Natural killer cell (primary cell): Measurements from ENCODE around the gene DOCK9. TPM values are rescaled to one million over a fixed set of nuclear protein-coding genes. Genes with fewer than 3 reads are reported as not detected.

Source experiments
- ATAC-seq, 3 donors: fragments of 150-1000 bp in 2 of 3; fragments of 200-7000 bp in 1 of 3; cut with Tn5 transposase; 1 replicate in 1 of 3; 2 replicates in 2 of 3; pipeline ENCODE4 v1.10.0; 2021; ENCODE audit warnings: mild to moderate bottlenecking in 2 of 3, moderate library complexity in 2 of 3
- DNase-seq, 2 donors: peaks; one replicate each; pipeline versions ENCODE4 v3.0.0 to v3.0.0-alpha.2; 2013 to 2021; ENCODE audit warnings: mixed read lengths in 1 of 2
- H3K27ac ChIP-seq: one replicate; pipeline ENCODE4 v1.5.1; 2013; ENCODE audit warnings: mild to moderate bottlenecking, low read length
- H3K27me3 ChIP-seq: one replicate; pipeline ENCODE4 v1.6.1; 2013; ENCODE audit warnings: low read length; ENCODE audit not compliant: control insufficient read depth, insufficient read depth
- H3K36me3 ChIP-seq: one replicate; pipeline ENCODE4 v1.6.1; 2013; ENCODE audit warnings: low read length; ENCODE audit not compliant: control insufficient read depth, insufficient read depth
- H3K4me1 ChIP-seq: one replicate; pipeline ENCODE4 v1.6.1; 2013; ENCODE audit warnings: low read length; ENCODE audit not compliant: control insufficient read depth, insufficient read depth
- H3K4me3 ChIP-seq: one replicate; pipeline ENCODE4 v1.5.1; 2013; ENCODE audit warnings: low read length
- H3K9me3 ChIP-seq: one replicate; pipeline ENCODE4 v1.6.1; 2013; ENCODE audit warnings: low read length; ENCODE audit not compliant: control insufficient read depth, insufficient read depth
- H3K27ac Mint-ChIP-seq, 2 donors: one replicate each; pipeline ENCODE4 v1.8.0; 2022; ENCODE audit warnings: mild to moderate bottlenecking in 2 of 2, mixed read lengths in 2 of 2, moderate library complexity in 1 of 2
- H3K27me3 Mint-ChIP-seq, 2 donors: one replicate each; pipeline ENCODE4 v1.8.0; 2022; ENCODE audit warnings: low read depth in 2 of 2, mixed read lengths in 2 of 2
- H3K36me3 Mint-ChIP-seq: one replicate; pipeline ENCODE4 v1.8.0; 2022; ENCODE audit warnings: mixed read lengths
- H3K4me1 Mint-ChIP-seq, 2 donors: one replicate each; pipeline ENCODE4 v1.8.0; 2022; ENCODE audit warnings: mixed read lengths in 2 of 2
- H3K4me3 Mint-ChIP-seq: one replicate; pipeline ENCODE4 v1.8.0; 2022; ENCODE audit warnings: mild to moderate bottlenecking, moderate library complexity, mixed read lengths
- H3K9me3 Mint-ChIP-seq, 2 donors: one replicate each; pipeline ENCODE4 v1.8.0; 2022; ENCODE audit warnings: mixed read lengths in 2 of 2
- WGBS: methylation state at CpG from one replicate; pipeline ENCODE4 v1.1.7; 2013; ENCODE audit warnings: missing lambda C conversion rate; ENCODE audit not compliant: insufficient coverage; 5-methylcytosine and 5-hydroxymethylcytosine counted together
- intact Hi-C: fragments of 100-400 bp; cut with micrococcal nuclease; formaldehyde crosslinking; loops from one replicate; pipeline ENCODE4 v1.14.2; 2022
- total RNA-seq, 4 donors: library from RNA; stranded (reverse); fragments of 120-200 nt in 1 of 4; gene quantifications; one replicate each; pipeline versions ENCODE4 v1.2.3 to v1.2.4, GENCODE V29; 2013 to 2022
- TF ChIP-seq, protein P1 (sequence below): fragments of 200-600 bp; IDR thresholded peaks from one replicate; pipeline ENCODE4 v1.8.0; 2022; ENCODE audit warnings: antibody characterized with exemption

Gene DOCK9
- total RNA-seq, 3 donors from 2014 or later (not counting 1 experiment from before 2014, with no cell fraction given), result 31.5 to 42.5 (median 40.9) TPM

- intact Hi-C loops, result no loop called here
Observed at GRCh38 chr13:98878486-98879126, 99.3 kb downstream of the DOCK9 start.

GRCh38 chr13:98877936-98878335 is 99.9 kb downstream of the DOCK9 start:
- Mint-ChIP-seq H3K4me1 (peaks cover 0 to 7% of the 10 kb centered on the region in 2 donors), H3K36me3 (peaks cover 47% of the 10 kb centered on the region), H3K4me3 (no peak overlapping the region), H3K9me3 (peaks cover 0 to 2% of the 10 kb centered on the region in 2 donors), H3K27ac (no peak overlapping the region), H3K27me3 (no peaks in the 10 kb centered on the region)
- ATAC-seq (no peak), DNase-seq (no peak)
- TF ChIP-seq, protein P1, sequence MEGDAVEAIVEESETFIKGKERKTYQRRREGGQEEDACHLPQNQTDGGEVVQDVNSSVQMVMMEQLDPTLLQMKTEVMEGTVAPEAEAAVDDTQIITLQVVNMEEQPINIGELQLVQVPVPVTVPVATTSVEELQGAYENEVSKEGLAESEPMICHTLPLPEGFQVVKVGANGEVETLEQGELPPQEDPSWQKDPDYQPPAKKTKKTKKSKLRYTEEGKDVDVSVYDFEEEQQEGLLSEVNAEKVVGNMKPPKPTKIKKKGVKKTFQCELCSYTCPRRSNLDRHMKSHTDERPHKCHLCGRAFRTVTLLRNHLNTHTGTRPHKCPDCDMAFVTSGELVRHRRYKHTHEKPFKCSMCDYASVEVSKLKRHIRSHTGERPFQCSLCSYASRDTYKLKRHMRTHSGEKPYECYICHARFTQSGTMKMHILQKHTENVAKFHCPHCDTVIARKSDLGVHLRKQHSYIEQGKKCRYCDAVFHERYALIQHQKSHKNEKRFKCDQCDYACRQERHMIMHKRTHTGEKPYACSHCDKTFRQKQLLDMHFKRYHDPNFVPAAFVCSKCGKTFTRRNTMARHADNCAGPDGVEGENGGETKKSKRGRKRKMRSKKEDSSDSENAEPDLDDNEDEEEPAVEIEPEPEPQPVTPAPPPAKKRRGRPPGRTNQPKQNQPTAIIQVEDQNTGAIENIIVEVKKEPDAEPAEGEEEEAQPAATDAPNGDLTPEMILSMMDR, result no peak
- Histone ChIP-seq H3K4me3 (no peak overlapping the region), H3K36me3 (peaks cover 60% of the 10 kb centered on the region), H3K9me3 (peaks cover 8% of the 10 kb centered on the region), H3K4me1 (no peaks in the 10 kb centered on the region), H3K27ac (no peak overlapping the region), H3K27me3 (no peaks in the 10 kb centered on the region)
- intact Hi-C loops, result no loop called here
- 100% methylated on average over 4 of the region's 4 CpGs for WGBS

More at GRCh38 chr13:98878486-98879126, 99.3 kb downstream of the DOCK9 start:
- TF ChIP-seq, protein P1, result no peak
- Histone ChIP-seq H3K27ac (no peak overlapping the region), H3K4me3 (no peak overlapping the region), H3K9me3 (peaks cover 2% of the 10 kb centered on the region), H3K36me3 (peaks cover 62% of the 10 kb centered on the region), H3K4me1 (no peaks in the 10 kb centered on the region), H3K27me3 (no peaks in the 10 kb centered on the region)
- Mint-ChIP-seq H3K4me3 (no peak overlapping the region), H3K9me3 (peaks cover 0 to 2% of the 10 kb centered on the region in 2 donors), H3K27me3 (no peaks in the 10 kb centered on the region), H3K27ac (no peak overlapping the region), H3K36me3 (peaks cover 43% of the 10 kb centered on the region), H3K4me1 (peaks cover 0 to 7% of the 10 kb centered on the region in 2 donors)
- no peak for ATAC-seq
- no peak for DNase-seq
- WGBS, result 98% methylated on average over 5 of the region's 5 CpGs

DNA sequence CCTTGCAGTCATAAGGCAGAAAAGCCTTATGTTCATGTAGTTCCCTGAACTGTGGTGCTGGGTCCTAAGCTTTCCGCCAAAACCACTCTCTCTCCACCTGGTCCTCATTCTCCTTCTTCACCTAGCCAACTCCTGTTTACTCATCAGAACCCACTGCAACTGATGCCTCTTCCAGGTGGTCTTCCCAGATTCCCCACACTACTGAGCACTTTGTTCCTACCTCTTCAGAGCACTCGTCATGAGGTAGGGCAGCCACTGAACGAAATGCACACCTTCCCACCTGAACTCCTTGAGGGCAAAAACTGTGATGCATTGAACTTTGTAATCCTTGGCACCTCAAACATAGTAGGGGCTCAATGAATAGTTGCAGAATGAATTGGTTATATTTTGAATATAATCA is 100.4 kb downstream of the DOCK9 start:
- Mint-ChIP-seq H3K27ac (peak overlapping the region in 1 of 2 donors; percentile 4), H3K4me3 (no peak overlapping the region), H3K4me1 (peaks cover 0 to 7% of the 10 kb centered on the region in 2 donors), H3K27me3 (no peaks in the 10 kb centered on the region), H3K9me3 (peaks cover 0 to 2% of the 10 kb centered on the region in 2 donors), H3K36me3 (peaks cover 43% of the 10 kb centered on the region)
- TF ChIP-seq, protein P1, result no peak
- H3K36me3 ChIP-seq, result peaks cover 55% of the 10 kb centered on the region
- no peaks in the 10 kb centered on the region for H3K27me3 ChIP-seq
- no peaks in the 10 kb centered on the region for H3K4me1 ChIP-seq
- 96% methylated on average over 3 of the region's 3 CpGs for WGBS
- ATAC-seq, result no peak
- H3K4me3 ChIP-seq, result no peak overlapping the region
- H3K9me3 ChIP-seq, result peaks cover 8% of the 10 kb centered on the region
- H3K27ac ChIP-seq, result no peak overlapping the region
- intact Hi-C loops, result no loop called here
- no peak for DNase-seq
